Measurements from ENCODE around the gene SNRPD1. TPM values are rescaled to one million over a fixed set of nuclear protein-coding genes. Genes with fewer than 3 reads are reported as not detected.

SNRPD1 gene
- total and polyA plus RNA-seq, 9 of the 15 experiments (the other 6 are each of a cell fraction or from before 2014, with no cell fraction given), result 186 to 1,063 (median 313) TPM

DNA sequence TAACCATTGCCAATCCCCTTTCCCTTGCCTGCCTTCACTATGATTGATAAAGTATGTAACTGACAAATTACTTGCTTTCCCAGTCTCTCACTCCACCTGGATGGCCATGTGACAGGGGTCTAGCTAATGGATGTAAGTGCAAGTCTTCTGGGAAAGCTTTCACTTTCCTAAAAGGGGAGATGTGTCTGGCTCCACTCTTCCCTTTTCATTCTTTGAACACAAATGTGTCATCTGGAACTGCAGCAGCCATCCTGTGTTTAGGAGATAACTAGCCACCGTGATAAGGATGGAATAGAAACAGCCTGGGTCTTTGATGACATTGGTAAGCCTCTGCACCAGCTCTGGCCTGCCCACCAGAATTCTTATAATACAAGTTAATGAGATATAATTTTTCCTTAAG lies 38.2 kb downstream of the SNRPD1 start (continued):
- TF ChIP-seq ZC3H11A (IDR thresholded peaks at IDR 0.05; ENCODE audit: low read depth, low read length) (no peak), DACH1 (IDR thresholded peaks at IDR 0.05; ENCODE audit: partially characterized antibody) (no peak), MCM3 (IDR thresholded peaks at IDR 0.05) (no peak), TCF3 (CRISPR knock-in tag; IDR thresholded peaks at IDR 0.05) (peak; percentile 90), TCFL5 (CRISPR knock-in tag; conservative IDR thresholded peaks at IDR 0.05) (no peak), TAF15 (IDR thresholded peaks at IDR 0.05; ENCODE audit: low read depth, low read length) (no peak), SMAD4 (CRISPR knock-in tag; conservative IDR thresholded peaks at IDR 0.05) (0 out of 2 replicates have a peak, but pooled peaks have one; percentile 35), FIP1L1 (IDR thresholded peaks at IDR 0.05; ENCODE audit: low read depth, low read length, poor library complexity, severe bottlenecking) (no peak), JUND (IDR thresholded peaks at IDR 0.05; ENCODE audit: borderline replicate concordance, low read depth, low read length) (peak; percentile 33; the same call in 1 of the 2 replicates), JUND (tag; IDR thresholded peaks at IDR 0.05; ENCODE audit: borderline replicate concordance, low read depth, low read length) (peak; percentile 22; the same call in 1 of the 3 replicates), ARID1B (IDR thresholded peaks at IDR 0.05) (peak; percentile 89), RAD51 (IDR thresholded peaks at IDR 0.05; ENCODE audit: borderline replicate concordance, low read depth) (peak; percentile 45; the same call in 1 of the 2 replicates), ZFP1 (CRISPR knock-in tag; IDR thresholded peaks at IDR 0.05) (no peak), RBM39 (optimal IDR thresholded peaks at IDR 0.05; ENCODE audit: low read depth, low read length) (no peak), KDM1A (IDR thresholded peaks at IDR 0.05) (no peak; a peak in 1 of 4 replicates), TAF1 (IDR thresholded peaks at IDR 0.05; ENCODE audit: control insufficient read depth, extremely low read depth, insufficient read depth, low read length, severe bottlenecking) (no peak), NFATC3 (IDR thresholded peaks at IDR 0.05) (no peak), SMARCE1 (IDR thresholded peaks at IDR 0.05) (peak; percentile 36; the same call in 1 of the 2 replicates), SOX6 (IDR thresholded peaks at IDR 0.05) (peak; percentile 35; the same call in 1 of the 2 replicates)
- TF ChIP-seq, protein P1, sequence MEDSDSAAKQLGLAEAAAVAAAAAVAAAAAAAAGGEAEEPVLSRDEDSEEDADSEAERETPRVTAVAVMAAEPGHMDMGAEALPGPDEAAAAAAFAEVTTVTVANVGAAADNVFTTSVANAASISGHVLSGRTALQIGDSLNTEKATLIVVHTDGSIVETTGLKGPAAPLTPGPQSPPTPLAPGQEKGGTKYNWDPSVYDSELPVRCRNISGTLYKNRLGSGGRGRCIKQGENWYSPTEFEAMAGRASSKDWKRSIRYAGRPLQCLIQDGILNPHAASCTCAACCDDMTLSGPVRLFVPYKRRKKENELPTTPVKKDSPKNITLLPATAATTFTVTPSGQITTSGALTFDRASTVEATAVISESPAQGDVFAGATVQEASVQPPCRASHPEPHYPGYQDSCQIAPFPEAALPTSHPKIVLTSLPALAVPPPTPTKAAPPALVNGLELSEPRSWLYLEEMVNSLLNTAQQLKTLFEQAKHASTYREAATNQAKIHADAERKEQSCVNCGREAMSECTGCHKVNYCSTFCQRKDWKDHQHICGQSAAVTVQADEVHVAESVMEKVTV (CRISPR knock-in tag; IDR thresholded peaks at IDR 0.05), result no peak
- TF ChIP-seq, protein P2, sequence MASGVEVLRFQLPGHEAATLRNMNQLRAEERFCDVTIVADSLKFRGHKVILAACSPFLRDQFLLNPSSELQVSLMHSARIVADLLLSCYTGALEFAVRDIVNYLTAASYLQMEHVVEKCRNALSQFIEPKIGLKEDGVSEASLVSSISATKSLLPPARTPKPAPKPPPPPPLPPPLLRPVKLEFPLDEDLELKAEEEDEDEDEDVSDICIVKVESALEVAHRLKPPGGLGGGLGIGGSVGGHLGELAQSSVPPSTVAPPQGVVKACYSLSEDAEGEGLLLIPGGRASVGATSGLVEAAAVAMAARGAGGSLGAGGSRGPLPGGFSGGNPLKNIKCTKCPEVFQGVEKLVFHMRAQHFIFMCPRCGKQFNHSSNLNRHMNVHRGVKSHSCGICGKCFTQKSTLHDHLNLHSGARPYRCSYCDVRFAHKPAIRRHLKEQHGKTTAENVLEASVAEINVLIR (CRISPR knock-in tag; IDR thresholded peaks at IDR 0.05), result no peak
- TF ChIP-seq, protein P3, sequence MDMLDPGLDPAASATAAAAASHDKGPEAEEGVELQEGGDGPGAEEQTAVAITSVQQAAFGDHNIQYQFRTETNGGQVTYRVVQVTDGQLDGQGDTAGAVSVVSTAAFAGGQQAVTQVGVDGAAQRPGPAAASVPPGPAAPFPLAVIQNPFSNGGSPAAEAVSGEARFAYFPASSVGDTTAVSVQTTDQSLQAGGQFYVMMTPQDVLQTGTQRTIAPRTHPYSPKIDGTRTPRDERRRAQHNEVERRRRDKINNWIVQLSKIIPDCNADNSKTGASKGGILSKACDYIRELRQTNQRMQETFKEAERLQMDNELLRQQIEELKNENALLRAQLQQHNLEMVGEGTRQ (CRISPR knock-in tag; IDR thresholded peaks at IDR 0.05), result 0 out of 2 replicates have a peak, but pooled peaks have one; percentile 30
- TF ChIP-seq, protein P4, sequence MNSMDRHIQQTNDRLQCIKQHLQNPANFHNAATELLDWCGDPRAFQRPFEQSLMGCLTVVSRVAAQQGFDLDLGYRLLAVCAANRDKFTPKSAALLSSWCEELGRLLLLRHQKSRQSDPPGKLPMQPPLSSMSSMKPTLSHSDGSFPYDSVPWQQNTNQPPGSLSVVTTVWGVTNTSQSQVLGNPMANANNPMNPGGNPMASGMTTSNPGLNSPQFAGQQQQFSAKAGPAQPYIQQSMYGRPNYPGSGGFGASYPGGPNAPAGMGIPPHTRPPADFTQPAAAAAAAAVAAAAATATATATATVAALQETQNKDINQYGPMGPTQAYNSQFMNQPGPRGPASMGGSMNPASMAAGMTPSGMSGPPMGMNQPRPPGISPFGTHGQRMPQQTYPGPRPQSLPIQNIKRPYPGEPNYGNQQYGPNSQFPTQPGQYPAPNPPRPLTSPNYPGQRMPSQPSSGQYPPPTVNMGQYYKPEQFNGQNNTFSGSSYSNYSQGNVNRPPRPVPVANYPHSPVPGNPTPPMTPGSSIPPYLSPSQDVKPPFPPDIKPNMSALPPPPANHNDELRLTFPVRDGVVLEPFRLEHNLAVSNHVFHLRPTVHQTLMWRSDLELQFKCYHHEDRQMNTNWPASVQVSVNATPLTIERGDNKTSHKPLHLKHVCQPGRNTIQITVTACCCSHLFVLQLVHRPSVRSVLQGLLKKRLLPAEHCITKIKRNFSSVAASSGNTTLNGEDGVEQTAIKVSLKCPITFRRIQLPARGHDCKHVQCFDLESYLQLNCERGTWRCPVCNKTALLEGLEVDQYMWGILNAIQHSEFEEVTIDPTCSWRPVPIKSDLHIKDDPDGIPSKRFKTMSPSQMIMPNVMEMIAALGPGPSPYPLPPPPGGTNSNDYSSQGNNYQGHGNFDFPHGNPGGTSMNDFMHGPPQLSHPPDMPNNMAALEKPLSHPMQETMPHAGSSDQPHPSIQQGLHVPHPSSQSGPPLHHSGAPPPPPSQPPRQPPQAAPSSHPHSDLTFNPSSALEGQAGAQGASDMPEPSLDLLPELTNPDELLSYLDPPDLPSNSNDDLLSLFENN (IDR thresholded peaks at IDR 0.05; ENCODE audit: low read depth in 2 of 2, low read length in 2 of 2), result 0 out of 4 replicates have a peak, but pooled peaks of 1 of the 2 experiments have one; percentile 29

Data from K562 (cell line).